ENCODE data around the gene ZNF277.

GRCh38 chr7:112162142-112162766 is 44.2 kb upstream of the ZNF277 start:
- TF ChIP-seq CTCF (IDR thresholded peaks at IDR 0.05; ENCODE audit: low read depth, low read length) (no peak), MAX (IDR thresholded peaks at IDR 0.05; ENCODE audit: low read depth, low read length) (no peak)
